Esophagus mucosa (tissue), 1 donor: Measurements from ENCODE around the gene CTPS2. TPM values are rescaled to one million over a fixed set of nuclear protein-coding genes. Genes with fewer than 3 reads are reported as not detected.
"Not testable (repeated sequence)": the region's sequence is repeated elsewhere in the genome, so short reads cannot be mapped to it uniquely, and the experiment has no call there.

Source experiments
- ATAC-seq: fragments of 200-7000 bp; cut with Tn5 transposase; one replicate; pipeline ENCODE4 v1.9.1; 2020
- total RNA-seq: library from RNA; stranded (reverse); gene quantifications from one replicate; pipeline ENCODE4 v1.2.4, GENCODE V29; 2023
- donor health status: DM: yes; HTN: yes; CAD: no.

Gene CTPS2
- total RNA-seq, 1 donor from 2014 or later, result 4.8 TPM

DNA sequence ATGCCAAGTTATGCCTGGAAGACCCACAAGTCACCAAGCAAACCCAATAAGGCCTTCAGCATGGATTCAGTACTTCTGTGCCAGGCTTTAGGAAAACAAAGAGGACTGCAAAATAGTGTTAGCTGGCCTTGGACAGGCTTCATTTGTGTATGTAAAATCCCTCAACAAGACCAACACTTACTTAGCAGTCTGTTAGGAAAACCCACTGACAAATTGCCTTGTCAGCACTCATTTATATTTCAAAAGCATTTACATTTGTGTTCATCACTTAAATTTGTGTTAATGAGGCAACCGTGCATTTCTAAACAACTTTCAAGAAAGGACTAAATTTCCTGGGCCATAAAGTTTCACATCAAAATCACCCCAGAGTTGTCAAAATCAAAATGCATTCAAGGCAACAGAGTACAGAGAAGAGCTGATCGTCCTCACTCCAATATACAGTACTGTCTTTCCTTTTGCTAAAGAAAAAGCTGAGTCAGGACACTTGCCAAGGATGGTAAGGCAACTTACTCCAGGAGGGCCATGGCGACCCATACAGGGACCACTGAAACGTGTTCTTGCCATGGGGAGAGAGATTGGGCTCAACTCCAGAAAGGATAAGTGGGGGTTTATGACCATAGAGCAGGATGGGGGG, 61.0 kb downstream of the CTPS2 start:
- ATAC-seq, result no peak

DNA sequence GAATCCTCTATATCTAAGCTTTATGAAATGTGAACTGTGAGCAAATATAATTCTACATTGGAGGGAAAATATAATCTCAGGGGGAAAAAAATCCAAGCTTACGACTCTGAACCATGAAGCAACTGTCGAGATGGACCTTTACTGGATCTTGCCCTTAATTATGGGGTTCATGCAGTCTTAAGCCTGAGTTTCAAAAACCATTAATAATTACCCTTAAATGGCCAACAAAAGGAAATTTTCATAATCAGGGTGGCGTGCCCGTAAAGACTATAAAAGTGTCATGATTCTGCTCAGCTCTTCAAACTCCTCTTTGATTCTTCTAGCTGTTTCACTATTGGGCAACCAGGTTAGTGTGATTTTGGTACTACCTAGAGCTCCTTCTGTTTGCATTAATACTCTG, 62.6 kb downstream of the CTPS2 start, which contains the start of gene S100G:
Gene S100G, plus strand, starts transcription at position 301 of the 400 bp plus-strand sequence. CDS start 849 bp downstream, outside the sequence.
- no peak for ATAC-seq

DNA sequence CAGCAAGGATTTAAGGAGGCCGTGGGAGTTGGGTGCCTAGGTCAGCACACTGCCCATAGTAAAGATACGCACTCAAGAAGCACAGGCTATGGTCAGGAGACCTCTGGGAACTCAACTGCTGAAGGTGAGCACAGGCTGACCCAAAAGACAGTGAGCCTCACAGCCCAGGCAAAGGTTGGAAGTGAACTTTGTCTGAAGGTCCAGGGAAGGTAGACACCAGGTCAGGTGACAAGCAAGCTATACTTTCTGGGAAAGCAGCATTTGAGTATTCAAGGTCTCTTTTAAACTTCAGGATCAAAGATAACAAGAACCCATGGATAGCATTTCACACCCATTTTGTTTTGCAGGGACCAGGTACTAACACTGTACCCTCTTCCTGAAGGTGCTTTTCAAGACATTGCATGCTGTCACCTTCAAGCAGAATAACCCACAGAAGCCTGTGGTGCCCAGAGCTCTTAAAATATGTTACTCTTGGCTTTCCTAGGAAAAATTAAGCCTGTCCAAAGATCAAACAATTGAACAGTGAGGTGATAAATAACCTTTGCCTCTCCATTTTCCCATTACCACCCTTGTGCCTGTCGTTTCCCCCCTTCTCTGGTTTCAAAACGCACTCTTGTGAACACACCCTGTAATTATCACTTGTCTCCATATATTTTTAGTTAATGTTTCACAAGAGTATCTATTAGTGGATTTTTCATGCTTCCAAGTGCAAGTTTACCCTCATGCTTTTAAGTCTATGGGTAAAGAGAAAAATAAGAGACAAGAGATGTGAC, 65.9 kb downstream of the CTPS2 start:
- no peak for ATAC-seq

DNA sequence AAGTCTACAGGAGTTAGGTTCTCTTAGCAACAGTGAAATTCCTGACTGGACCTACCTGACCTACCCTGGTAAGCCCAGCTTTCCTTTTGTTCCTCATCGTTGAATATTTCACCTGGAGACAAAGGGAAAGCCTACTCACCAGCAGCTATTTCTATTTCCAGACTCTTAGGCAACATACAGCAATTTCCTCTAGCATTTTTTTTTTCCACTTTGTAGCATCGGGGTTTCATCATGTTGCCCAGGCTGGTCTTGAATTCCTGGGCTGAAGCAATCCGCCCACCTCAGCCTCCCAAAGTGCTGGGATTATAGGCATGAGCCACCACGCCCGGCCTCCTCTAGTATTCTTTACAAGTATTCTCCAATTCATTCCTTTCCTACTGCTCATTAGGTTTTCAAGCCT, 69.3 kb downstream of the CTPS2 start:
- no peak for ATAC-seq

DNA sequence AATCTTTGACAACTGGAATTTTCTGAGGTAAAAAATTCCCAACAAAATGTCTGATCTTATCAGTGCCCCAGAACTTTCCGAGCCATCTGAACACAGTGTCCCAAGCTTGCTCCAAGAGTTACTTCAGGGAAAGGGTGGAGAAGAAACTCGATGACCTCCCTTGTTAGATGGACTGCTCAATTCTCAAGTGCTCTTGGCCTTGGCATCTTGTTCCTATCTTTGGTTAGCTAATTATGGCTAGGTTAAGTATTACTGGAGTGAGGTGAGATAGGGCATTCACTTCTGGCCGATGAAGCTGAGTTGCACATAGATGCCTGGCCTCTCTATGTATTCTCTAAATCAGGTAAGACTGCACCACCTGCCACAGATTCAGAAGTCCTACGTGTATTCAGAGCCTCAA, 71.6 kb downstream of the CTPS2 start:
- no peak for ATAC-seq

DNA sequence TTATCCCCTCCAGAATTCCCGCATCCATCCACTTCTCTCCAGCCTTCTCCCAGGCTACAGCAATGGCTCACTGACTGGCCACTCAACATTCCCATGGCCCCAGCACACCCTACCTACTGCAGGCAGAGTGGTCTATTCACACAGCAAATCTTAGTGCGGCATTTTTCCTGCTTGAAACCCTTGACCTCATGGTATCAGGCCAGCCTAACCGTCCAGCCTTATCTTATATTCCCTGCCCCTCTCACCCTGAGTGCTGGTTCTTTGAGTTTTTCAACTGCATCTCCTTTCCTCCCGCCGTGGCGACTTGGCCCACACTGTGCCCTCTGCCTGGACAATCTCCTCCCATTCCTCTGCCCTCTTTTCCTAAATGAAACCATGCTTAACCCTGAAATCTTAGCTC, 72.5 kb downstream of the CTPS2 start:
- ATAC-seq, result no peak

DNA sequence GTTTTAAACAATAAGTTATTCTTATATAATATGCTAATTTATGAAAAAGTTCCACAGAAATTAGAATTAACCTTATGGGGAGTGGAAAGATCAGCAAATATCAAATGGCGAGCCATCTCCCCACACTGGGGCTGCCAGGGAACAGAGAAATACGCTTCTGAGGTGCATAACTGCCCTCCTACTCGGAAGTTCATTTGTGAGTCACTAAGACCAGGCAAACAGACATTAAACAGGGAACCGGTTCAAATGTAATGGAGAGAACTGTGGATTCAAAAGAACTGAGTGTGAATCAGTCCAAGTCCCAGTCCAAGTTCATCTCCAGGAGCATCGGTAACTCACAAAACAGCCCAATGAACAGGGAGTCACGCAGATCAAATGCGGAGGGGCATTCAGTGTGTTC, 73.9 kb downstream of the CTPS2 start:
- no peak for ATAC-seq

DNA sequence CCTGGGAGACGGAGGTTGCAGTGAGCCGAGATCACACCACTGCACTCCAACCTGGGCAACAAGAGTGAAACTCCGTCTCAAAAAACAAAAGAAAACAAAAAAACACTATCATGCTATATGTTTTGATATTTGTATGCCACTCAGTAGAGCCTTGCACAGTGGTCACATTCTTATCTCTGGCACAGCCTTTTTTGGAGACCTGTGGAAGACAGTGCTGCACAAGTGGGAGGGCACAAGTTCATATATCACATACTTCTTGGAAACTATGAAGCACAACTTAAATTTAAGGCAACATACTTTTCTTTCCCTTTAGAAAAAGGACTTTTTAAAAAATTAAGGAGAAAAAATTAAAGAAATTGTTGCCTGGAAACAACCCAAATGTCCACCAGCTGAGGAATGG, 76.9 kb downstream of the CTPS2 start:
- ATAC-seq, result no peak

DNA sequence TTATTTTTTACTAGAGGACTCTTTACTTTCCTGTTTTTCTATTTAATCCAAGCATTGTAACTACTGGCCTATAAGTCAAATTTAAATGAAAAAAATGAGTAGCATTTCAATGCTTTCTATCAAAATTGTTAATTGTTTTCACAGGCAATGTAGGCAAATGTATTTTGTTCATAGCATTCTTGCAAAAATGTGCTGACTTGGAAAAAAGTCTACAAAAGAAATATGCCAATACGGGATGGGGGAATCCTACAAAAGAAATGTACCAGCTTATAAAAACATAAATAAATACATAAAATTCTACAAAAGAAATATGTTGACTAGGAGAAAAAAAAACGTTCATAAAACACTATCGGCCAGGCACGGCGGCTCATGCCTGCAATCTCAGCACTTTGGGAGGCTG, 77.4 kb downstream of the CTPS2 start:
- ATAC-seq, result no peak

DNA sequence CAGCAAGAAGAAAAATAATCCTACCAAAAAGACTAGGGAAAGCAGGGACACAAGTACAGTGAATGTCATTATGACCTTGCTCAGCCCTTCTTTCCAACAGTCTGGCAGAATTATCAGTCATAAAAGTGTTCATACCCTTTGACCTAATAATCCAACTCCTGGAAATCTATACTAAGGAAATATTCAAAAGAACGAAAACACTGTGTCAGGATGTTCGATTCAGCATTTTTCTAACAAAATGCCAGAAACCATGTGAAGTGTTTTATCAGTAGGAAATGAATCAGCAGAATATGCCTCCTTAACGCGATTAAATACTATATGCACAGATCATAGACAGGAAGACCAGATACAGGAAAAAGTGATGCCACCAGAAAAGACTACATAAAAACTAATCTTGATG, 78.7 kb downstream of the CTPS2 start:
- no peak for ATAC-seq

DNA sequence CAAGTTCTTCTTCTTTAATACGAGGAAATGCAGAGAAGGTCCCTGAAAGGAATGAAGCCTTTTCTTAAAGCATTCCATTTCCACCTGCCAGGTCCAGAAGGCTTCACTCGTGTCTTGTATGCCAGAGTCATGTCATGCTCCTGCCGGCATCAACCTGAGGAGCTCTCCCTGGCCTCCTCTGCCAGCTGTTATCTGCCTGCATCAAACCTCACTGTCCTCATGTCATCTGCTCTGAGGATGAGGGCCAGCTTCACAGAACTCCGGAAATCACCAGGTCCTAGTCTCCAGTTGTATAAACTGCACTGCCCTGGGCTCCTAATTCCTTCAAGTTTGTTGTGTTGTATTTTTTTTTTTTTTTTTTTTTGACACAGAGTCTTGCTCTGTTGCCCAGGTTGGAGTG, 82.6 kb downstream of the CTPS2 start:
- ATAC-seq, result no peak

DNA sequence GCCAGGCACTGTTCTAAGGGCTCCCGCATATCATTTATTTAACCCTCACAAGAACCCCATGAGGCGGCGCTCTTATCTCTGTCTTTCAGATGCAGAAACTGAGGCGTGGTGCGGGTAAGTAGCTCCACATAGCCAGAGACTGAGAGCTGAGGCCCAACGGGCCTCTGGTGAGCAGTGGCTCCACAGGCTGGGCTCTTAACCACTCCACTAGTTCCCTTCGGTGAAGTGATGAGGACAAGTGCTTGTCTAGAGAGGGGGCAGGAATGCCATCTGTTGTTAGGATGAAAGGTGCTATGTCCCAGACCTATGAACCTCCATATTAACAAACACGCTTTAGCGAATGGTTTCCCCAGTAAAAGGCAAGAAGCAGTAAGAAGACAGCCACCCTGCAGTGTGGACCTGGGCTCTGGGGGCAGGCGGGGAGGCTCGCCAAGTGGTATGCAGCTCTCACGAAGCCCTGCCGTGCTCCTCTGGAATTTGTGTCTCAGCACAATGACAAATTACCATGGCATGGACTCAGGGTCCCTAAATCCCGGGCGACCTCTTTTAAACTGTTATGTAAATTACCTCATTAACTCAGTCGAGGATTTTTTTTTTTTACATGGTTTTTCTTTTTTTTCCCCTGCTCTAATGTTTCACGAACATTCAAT, 83.4 kb downstream of the CTPS2 start:
- ATAC-seq, result no peak

DNA sequence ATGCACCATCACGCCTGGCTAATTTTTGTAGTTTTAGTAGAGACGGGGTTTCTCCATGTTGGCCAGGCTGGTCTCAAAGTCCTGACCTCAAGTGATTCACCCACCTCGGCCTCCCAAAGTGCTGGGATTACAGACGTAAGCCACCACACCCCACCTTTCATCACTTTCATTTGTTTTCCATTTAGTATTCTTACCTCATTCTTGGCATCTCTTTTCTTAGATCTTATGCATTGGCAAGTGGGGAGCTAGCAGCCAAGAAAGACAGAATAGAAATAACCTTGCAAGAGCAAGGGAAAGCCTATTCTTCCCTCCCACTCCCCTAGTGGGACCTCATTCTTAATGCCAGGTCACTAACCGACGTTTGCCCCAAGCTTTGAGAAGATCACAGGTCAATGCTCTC, 84.0 kb downstream of the CTPS2 start:
- not testable (repeated sequence) for ATAC-seq

DNA sequence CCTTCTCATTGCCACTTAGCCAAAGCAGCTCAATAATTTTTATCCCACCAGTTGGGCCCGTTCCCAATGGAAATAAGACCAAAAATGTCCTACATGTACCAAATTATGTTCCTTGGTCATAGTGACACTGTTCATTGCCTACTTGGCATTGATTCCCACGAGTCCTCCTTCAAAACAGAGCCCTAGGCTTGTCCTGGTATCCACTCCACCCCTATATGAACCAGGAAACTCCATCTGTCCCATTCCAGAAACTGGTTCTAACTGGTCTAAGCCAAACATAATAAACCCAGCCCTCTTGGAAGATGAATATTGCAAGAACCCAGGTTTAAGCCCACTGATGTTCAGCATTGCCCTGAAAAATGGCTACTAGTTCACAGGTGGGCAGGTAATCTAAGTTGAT, 93.4 kb downstream of the CTPS2 start:
- no peak for ATAC-seq

DNA sequence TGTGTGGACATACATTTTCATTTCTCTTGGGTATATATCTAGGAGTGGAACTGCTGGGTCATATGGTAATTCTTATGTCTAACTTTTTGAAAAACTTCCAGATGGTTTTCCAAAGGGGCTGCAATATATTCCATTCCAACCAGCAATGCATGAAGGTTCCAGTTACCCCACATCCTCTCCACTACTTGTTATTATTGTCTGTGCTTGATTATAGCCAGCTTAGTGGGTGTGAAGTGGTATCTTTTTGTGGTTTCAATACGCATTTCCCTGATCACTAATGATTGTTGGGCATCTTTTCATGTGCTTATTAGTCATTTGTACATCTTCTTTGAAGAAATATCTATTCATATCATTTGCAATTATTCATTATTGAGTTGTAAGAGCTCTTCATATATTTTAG, 94.0 kb downstream of the CTPS2 start:
- ATAC-seq, result no peak

DNA sequence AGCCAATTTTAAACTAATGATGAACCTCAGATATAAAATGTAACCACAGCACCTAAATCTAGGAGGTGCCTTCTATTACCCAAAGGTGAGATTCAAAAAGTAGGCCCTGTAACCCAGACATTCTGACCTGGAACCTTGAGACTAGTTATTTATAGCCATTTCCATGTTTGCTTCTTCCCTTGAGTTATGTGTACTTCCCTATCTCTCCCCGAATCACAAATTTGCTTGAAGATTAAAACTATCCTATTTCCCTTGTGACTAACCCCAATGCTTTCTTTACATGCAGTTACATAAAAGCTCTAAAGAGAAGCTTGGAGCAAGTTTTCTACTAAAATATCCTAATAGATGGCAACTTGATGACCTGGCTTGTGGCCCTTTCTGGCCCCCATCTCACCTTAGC, 95.1 kb downstream of the CTPS2 start:
- no peak for ATAC-seq

DNA sequence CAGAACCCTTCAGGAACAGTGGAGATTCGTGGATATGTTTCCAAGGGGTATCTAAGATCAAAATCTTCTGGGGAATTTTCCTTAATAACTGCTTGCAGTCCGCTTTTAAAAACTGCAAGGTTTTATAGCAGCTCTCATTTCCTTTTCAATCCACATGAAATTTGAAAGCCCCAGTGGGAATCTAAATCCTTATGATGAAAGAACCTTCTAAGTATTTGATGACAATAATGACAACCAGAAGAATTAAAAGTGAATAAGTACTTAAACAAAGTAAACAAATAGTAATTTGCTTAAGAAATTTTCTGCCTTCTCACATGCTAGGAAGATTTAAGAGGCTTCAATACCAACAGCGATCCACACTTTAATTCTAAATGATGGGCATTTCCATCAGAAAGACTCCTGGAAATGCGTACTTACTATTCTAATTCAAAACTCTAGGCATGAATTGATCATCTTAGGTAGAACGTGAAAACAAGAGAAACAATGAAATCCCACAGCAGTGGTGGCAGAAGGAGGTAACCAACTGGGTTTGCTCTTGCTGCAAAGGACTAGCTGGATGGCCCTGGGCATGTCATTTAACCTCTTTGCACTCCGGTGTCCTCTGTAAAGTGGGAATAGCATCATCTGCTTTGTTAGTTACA, 100.1 kb downstream of the CTPS2 start:
- ATAC-seq, result no peak

DNA sequence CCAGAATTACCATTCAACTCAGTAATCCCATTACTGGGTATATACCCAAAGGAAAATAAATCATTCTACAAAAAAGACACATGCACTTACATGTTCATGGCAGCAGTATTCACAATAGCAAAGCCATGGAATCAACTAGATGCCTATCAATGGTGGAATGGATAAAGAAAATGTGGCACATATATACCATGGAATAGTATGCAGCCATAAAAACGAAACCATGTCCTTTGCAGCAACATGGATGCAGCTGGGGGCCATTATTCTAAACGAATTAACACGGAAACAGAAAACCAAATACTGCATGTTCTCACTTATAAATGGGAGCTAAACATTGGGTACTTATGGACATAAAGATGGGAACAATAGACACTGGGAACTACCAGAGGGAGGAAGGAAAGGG, 101.8 kb downstream of the CTPS2 start:
- ATAC-seq, result not testable (repeated sequence)

DNA sequence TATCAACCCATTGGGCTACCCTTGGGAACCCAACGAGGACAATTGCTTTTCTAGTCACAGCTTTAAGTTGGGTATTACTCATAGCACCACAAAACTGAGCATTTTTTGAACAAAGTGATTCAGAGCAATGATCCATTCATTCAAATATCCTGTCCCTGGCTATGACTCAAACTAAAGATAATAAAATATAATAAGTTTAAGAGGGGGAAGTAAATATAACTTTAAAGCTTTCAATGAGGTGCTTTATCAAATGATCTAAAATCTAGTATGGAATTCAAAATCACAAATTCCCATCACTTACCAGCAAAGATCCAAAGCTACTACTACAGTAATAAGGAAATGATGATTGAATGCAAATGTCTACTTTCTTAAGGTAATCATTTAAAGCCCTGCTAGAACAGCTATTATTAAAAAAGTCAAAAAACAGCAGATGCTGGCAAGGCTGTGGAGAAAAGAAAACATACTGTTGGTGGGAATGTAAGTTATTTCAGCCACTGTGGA, 102.3 kb downstream of the CTPS2 start:
- no peak for ATAC-seq

DNA sequence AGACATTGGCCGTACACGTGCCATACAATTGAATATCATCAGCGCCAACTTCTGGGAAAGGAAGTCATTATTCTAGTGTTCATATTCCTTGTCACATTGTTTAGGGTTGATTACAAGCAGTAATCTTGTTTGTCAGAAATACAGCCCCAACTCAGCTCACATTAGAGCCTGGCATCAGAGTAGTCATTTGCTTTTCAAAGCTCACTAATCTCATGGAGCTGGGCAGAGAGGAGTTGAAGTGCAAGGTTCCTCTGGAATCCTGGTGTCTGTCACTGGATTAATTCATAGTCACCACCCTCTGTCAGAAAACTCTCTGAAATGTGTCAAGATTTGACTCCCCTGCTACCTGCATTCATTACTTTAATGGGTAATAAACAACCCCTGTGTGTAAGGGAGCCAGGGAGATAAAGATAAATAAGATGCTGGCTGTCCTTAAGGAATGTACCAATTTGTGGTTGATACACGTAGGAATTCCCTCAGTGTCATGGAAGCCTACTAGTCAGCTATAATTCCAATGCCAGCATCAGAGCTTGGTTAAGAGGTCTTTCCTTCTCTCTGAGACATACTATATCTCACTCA, 106.2 kb downstream of the CTPS2 start:
- ATAC-seq, result no peak

DNA sequence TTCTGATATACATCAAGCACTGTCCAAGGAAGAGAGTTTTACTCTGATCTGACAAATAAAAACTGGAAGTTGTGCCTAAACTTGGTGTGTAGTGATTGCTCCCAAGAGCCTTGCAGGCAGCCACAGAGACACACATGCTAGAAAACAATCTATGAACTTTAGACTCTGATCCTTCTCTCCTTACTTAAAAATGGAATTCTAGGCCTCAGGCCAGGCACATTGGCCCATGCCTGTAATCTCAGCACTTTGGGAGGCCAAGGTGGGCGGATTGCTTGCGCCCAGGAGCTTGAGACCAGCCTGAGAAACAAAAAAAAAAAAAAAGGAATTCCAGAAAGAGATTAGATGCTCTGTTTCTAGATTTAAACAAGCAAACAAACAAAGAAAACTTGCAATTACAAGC, 108.1 kb downstream of the CTPS2 start:
- no peak for ATAC-seq

DNA sequence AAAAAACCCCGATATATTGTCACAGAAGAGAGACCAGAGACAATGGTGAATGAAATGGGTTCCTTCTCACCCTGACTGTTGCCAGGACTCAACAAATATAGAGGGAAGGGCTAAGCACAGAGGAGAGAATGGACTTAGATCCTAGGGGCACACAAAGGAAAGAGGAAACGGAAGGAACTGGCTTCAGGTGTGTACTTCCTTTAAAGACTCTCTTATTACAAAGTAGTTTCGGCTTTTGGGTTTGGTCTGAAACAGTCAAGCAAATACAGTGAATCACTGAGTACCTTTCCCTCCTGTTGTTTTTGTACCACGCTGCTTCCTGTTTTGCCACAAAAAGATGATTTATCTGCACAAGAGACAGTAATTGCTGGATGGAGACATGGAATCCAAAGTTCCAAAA, 108.6 kb downstream of the CTPS2 start:
- peak; percentile 76 for ATAC-seq

DNA sequence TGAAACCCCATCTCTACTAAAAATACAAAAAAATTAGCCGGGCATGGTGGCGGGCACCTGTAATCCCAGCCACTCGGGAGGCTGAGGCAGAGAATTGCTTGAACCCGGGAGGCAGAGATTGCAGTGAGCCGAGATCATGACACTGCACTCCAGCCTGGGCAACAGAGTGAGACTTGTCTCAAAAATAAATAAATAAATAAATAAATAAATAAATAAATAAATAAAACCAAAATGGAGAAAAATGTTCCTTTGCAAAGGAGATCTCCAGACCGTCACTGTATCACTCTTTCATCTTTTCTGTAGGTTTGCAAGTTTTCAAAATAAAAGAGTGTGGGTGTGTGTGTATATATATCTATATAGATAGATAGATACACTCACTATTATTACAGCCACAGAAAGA, 109.2 kb downstream of the CTPS2 start:
- ATAC-seq, result not testable (repeated sequence)
